Activated CD4-positive, alpha-beta T cell treated with anti-CD3 and anti-CD28 coated beads, Interleukin-2, amount 50 U/mL, for 16 hours (primary cell): ENCODE measurements around the gene COA6.

ENCODE experiments used
- DNase-seq: peaks from one replicate; pipeline ENCODE4 v3.0.0-alpha.2; 2020

The COA6 gene, protein sequence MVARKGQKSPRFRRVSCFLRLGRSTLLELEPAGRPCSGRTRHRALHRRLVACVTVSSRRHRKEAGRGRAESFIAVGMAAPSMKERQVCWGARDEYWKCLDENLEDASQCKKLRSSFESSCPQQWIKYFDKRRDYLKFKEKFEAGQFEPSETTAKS

DNA sequence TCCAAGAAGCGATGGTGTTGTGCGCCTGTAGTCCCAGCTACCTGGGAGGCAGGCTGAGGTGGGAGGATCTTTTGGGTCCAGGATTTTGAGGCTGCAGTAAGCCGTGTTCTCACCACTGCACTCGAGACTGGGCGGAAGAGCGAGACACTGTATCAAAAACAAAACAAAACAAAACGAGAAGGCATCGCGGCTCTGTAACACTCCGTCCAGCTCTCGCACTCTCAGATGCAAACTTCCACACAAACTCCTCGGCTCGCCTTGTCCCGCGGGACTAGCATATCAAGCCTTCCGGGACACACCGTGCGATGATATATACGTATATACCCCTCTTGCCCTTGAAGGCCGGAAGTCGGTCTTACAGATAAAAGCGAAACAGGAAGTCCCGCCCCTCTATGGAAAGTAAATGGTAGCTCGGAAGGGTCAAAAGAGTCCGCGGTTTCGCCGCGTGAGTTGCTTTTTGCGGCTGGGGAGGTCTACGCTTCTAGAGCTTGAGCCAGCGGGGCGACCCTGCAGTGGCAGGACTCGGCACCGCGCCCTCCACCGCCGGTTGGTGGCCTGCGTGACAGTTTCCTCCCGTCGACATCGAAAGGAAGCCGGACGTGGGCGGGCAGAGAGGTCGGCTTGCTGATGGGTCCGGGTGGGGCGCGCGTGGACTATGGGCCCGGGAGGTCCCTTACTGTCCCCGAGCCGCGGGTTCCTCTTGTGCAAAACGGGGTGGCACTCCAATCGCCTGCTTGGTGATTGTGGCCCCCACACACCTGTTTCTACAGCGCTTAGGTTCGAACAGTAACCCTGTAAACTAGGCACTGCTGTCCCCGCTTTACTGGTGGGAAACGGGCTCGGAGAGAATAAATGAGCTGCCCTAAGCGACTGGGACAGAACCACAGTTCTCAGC is at the start of gene COA6:
TSS of gene COA6 (plus strand) at position 393 of the 895 bp plus-strand sequence. CDS start at position 404, 11 bp downstream.
- peak; percentile 95 for DNase-seq

DNA sequence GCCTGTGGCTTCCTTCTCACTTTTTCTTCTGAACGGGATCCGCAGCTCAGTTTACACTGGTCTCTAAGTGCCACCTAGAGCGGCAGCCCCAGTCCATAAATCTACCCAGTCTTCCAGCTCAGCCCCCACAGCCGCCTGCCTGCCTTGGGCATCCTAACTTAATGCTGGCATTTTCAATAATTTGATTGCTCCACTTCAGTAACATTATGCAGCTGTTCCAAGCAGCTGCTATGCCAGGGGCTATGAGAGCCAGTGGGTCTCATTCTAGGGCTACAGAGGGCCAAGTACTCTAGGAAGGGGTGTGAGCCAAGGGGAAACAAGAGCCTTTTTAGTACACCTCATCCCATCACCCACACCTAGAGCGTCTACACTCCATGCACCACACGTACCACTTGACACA is 48.4 kb upstream of the COA6 start:
- no peak for DNase-seq

DNA sequence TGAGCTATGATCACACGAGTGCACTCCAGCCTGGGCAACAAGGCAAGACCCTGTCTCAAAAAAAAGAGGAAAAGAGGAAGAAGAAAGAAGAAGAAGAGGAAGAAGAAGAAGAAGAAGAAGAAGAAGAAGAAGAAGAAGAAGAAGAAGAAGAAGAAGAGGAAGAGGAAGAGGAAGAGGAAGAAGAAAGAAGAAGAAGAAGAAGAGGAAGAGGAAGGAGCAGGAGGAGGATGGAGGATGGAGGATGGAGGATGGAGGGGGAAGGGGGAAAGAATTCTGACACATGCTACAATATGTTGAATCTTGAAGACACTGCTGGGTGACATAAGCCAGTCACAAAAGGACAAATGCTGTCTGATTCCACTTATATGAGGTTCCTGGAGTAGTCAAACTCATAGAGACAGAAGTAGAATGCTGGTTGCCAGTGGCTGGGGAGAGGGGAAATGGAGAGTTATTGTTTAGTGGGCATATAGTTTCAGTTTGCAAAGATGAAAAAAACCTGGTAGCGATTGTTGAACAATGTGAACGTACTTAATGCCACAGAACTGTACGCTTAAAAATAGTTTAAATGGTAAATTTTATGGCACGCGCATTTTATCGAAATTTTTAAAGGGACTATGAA is 47.3 kb upstream of the COA6 start:
- peak; percentile 44 for DNase-seq

DNA sequence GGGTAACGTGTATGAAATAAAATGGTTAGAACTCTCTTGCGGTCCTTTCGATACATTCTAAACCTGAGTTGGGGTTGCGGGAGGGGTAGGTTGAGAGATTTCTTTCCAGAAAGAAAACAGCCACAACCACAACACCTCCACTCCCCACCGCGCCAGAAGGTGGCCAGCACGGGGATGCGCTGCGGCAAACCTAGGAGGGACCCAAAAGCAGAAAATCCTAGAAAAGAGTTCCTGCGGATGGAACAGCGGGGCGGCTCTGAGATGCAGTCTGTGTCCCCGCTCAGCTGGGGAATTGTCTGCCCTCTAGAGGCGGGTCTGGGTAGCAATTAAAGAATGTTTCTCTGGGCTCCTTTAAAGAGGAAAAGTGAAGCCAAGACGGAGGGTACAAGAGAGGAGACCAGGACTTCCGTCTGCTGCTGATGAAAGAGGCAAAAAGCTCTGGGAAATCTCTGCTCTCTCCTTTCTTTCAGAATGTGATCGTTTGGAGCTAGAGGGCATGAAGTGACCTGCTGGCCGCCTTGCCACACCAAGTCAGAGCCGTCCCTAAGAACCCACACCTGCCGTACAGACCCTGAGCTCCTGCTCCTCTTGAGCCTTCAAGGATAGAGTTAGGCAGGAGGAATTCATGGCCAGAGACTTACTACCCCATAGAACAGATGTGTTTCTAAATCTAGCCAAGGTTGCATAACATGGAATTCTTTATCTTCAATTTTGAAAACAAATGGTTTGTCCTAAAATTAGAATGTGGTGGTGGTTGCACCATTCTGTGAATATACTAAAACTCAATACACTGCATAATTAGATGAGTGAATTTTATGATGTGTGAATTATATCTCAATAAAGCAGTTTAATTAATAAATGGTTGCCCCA is 46.5 kb upstream of the COA6 start:
- DNase-seq, result peak; percentile 76

DNA sequence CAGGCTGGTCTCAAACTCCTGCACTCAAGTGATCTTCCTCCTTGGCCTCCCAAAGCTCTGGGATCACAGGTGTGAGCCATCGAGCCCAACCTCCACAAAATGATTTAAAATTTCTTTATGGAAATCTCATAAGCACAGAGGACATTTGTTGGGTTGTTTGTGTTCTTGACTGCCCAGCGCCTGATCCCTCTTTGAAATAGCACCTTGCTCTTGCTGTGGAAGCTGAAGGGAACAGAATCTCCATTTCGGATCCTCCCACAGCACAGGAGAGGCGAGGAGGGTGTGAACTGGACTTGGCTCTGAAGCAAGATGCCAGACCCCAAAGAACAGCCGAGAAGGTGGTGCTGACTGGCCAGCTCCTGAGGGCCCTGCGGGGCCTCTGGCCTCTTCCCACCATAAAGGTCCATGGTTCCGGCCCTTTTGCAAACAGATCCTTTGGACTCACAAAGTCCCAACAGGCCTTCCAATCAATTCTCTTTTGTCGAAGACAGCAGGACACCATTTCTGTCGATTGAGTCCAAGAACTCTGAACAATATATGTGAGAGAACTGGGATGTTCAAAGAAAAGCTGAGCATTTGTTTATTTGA is 45.6 kb upstream of the COA6 start:
- DNase-seq, result no peak

DNA sequence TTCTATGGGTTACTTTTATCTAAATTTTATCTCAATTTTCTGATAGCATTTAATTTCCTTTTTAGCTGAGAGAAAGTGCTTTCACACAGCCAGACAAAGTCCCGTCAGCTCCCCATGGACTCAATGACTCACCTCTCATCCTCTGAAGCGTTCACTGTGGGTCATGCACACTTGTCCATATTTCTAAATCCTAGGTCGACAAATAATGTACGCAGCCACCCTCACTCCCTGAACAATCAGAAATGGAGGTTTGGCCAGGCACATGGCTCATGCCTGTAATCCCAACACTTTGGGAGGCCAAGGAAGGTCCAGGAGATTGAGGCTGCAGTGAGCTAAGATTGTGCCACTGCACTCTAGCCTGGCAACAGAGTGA is 42.4 kb upstream of the COA6 start:
- DNase-seq, result no peak

DNA sequence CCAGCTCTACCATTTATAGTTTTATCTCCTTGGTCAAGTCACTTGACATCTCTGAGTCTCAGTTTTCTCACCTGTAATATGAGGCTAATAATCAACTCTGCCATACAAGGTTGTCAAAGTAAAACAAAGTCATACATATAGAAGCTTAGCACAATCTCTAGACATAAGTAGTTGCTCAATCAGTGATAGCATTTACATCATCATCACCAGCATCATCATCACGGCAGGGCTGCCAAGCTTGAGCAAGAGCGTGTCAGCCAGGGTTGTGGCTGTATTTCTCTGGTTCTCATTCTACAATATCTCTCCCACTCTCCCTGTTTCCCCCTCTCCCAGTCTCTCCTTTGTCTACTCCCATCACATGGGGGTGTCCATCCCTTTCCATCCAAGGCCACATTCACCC is 41.7 kb upstream of the COA6 start:
- no peak for DNase-seq

DNA sequence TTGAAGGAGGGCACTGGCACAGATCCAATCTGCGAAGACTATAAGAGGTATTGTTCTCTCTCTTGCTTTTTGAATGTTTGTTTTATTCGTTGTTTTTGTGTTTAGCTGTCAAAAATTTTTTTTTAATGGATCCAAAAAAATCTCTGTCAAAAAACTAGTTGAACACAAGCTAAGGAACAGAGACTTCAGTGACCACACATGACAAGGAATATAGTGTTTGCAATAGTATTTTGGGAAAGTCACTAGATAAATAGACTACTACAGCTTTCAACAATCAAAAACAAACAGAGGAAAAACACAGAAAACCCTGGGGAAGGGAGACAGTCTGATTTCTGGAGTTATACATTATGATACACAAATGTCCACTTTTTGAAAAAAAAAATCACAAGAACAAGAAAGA is 36.9 kb upstream of the COA6 start:
- DNase-seq, result no peak

DNA sequence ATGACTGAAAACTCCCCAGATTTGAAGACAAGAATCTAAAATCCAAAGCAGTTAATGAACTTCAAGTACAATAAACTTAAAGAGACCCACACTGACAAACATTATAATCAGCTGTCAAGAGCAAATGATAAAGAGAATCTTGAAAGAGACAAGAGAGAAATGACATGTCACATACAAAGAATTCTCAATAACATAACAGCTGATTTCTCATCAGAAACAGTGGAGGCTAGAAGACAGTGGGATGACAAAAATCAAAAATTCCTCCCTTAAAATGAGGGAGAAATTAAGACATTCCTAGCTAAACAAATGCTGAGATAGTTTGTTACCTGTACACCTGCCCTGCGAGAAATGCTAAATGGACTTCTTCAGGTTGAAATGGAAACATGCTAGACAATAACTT is 36.0 kb upstream of the COA6 start:
- DNase-seq, result no peak

DNA sequence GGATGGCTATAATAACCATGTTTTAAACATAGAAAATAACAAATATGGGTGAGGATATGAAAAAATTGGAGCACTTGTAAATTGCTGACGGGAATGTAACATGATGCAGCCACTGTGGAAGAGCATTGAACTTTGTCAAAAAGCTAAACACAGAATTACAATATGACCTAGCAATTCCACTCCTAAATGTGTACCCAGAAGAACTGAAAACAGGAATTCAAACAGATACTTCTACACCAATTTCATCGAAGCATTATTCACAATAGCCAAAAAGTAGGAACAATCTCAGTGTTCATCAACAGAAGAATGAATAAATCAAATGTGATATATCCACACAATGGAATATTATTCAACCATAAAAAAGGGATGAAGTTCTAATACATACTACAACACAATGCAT is 32.7 kb upstream of the COA6 start:
- DNase-seq, result no peak

DNA sequence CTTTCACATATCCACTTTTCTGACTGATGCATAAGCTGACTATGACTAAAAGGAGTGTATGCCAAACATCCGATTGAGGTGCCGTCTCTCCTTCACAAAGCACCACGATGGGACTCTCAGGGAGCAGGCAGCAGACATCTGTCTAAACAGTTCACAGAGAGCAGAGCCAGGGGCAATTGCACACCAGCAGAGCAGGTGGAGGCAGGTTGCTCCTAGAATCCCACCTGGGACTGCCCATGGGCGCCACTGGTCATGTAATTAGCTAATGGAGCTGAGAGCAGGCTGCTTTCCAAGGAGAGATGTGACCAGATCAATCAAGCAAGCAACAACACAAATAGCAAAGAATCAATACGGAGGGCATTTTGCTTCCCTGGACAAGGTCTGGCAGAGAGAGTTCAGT is 30.5 kb upstream of the COA6 start:
- no peak for DNase-seq

DNA sequence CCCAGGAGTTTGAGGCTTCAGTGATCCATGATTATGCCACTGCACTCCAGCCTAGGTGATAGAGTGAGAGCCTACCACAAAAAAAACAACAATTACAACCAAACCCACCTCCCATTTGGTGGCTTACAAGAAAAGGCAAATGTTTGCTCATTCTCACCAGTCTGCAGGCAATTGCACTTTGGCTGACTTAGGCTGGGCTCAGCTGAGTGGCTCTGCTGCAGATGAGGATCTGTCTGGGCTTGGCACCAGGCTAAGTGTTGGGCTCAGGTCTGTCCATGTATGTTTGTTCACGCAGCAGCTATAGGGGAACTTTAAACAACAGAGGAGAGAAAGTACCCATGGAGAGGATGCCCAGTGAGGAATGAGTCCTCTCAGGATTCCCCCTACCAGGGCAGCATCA is 28.0 kb upstream of the COA6 start:
- DNase-seq, result no peak

DNA sequence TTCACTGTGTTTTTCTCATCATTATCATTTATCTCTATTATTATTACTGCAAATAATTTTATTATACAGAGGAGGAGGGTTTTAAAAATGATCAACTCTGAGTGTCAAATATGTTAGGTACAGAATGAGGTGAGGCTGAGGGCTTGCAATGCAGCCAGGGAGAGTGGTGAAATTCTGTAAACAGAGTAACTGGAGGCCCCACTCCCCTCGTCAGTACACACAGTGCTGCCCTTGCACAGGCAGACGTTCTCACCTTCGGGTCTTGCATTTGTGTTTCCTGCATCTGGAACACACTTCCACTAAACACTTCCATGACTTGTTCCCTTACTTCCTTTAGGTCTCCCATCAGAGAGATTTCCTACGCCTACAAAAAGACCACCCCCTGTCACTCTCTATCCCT is 24.3 kb upstream of the COA6 start:
- no peak for DNase-seq

DNA sequence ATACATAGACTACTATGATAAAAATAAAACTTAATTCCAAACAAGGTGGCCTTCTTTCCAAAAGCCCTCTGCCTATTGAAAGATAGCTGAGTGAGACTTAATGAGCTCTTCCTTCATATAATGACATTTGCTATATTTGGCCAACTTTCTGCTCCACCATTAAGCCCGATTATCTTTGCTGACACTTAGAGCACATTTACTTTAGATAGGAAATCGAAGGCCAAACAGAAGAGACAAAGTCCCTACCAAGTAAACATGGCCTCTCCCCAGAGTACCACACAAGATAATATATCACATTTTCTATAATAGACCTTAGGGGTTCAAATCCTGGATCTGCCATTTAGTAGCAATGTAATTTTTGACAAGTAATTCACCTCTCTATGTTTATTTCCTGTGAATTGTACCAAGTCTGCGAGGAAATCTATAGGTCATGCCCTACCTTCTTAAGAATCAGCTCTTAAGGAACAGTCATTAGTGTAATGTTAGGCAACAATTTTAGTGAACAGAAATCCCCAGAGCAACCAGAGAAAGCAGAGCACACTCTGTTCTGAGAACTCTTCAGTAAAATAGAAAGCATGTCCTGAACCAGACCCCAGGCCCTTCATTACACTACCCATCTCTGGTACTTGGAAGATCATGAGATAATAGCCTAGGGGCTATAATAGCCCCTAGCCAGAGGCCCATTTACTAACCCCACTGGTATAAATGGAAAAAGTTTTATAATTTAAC is 17.3 kb upstream of the COA6 start:
- DNase-seq, result peak; percentile 23

DNA sequence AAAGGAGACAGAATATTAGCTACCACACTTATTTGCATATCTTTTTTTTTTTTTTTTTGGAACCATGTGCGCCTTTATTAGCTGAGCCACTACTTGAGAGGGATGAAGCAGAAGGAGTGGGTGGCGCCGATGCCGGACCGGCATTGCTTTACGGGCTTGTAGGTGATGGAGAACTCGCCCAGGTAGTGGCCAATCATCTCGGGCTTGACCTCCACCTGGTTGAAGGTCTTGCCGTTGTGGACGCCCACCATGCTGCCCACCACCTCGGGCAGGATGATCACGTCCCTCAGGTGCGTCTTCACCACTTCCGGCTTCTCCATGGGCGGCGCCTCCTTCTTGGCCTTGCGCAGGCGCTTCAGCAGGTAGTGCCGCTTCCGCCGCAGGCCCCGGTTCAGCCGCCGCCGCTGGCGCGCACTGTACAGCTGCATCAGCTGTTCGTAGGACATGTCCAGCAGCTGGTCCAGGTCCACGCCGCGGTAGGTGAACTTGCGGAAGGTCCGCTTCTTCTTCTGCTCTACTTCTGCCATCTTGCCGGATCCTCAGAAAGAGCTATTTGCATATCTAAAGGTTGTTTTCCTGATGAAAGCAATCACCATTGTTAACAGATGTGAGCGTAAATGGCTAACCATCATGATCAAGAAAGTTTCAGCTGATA is 16.5 kb upstream of the COA6 start:
- DNase-seq, result peak; percentile 64

DNA sequence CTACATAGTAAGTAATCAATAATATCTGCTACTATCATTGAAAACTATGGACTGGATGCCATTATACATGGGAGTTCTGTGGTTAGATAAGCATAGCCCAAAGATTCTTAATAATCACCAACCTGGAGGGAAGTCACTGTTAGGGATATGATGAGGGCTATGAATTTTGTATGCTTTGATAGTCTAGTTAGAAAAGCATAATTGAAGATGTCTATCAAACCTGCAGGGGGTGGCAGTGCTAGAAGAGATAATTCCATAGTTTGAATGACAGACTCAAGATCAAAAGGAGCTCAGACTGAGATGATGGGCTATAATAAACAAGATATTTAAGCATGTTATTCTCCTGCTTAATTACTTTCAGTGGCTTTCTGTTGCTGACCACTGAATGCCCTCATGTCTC is 15.4 kb upstream of the COA6 start:
- DNase-seq, result no peak

DNA sequence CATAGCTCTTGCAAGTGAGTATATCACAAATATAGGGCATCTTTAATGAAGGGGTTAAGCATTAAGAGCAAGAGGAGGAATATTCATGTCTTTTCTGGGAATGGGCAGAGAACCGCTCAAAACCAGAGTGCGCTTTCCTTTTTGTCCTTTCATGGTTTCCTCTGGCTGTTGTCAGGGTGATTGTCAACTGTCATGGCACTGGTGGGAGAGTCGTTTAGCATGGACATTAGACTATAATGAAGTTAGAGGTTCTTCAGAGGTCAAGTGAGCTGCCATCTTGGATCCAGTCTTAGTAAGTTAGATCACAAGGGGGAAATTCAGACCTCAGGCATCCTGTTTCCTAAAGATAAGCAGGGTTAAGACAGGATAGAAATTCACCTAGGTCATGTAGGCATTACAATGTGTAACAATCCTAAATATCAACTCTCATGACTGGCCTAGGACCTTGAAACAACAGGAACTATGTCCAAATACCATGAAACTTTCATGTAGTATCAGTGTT is 12.1 kb upstream of the COA6 start:
- no peak for DNase-seq

DNA sequence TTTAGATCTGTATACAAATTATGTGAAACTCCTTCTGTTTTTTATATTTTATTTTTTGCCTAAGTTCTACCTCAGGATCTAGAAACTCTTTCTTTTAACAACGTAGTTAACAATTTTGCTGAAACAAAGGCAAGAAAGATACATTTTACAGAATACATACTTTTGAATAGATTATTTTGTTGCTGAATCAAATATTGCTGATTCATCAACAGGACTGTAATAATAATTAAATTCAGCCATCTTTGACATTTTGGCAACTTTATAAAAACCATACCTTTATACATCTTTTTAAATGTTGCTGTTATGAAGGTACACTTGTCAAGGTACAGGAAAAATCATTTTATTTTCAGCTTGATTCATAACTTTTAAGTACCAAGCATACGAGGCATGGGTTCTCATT is 10.7 kb upstream of the COA6 start:
- DNase-seq, result no peak

DNA sequence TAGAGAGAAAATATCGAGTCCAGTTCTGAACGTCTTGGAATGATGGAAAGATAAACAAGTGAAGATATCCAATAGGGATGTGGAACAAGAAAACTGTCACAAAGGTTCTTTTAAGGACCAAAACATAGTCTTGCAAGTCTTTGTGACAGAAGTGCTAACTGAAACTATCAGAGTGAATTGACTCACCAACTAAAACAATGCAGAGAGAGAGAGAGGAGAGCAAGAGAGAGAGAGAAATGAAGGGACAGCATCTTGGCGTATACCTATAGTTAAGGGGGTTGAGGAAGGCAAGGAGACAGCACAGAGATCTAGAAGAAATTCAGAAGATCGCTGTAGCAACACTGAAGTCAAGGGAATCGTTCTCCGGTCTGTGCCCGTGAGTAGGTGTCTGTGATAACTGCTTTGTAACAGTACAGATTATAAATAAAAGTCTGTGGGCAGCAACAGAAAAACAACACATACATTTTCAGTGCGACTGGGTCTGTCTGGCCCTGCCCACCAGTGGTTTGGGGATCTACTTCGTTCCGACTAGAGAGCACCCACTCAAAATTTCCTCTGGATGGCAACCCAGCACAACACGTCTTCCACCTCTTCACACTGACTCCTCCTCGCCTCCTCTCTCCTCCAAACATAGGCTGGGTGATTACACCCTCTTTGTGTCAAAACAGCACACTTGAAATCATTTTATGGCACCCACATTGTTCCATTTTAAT is 4.8 kb upstream of the COA6 start:
- DNase-seq, result peak; percentile 56

DNA sequence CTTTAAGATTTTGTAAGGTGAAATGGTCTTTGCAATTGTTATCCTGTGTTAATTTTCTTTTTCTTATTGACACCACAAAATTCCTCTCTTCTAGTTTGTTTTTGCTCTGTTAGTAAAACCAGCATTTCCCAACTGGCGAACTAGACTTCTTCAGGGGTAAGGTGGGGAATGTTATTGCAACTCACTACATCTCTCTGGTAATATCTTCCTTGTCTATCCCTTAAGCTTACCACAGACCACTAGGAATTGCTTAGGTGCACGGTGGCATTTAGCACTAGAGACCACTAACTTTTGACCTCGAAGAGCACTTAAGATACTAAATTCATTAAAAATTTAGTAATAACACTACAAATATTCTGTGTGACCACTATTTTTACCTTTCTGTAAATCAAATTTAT is 4.2 kb upstream of the COA6 start:
- no peak for DNase-seq

DNA sequence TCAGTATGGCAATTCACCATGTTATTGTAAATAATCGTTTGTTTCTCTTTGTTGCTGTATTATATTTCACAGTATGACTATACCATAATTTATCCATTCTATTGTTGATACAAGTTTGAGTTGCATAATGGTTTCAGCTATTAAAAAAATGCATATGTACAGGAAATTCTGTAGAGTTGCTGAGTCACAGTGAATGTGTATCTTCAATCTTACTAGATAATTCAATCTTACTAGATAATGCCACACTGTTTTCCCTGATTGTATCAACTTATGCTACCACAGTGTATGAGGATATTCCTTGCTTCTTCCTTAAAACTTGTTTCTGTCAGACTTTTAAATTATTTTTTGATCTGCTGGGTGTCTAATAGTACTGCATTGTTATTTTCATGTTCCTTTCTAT is 3.5 kb upstream of the COA6 start:
- DNase-seq, result peak; percentile 41
